PC-9 (cell line): ENCODE measurements around the gene PUS7L. TPM values are rescaled to one million over a fixed set of nuclear protein-coding genes. Genes with fewer than 3 reads are reported as not detected.
"Not testable (repeated sequence)": the region's sequence is repeated elsewhere in the genome, so short reads cannot be mapped to it uniquely, and the experiment has no call there.

Source experiments
- BruUV-seq: library from RNA; stranded (reverse); fragments of 400-500 nt; replicated peaks from 2 replicates; lab custom pipeline; 2021; lab: Mats Ljungman, UMichigan
- CTCF ChIA-PET: fragments of 300-600 bp; sonication (Branson Sonifier 250); formaldehyde crosslinking; loops from one replicate; lab custom pipeline; 2022; ENCODE audit warnings: antibody characterized with exemption; lab: Charles Lee
- POLR2A ChIA-PET: fragments of 300-600 bp; sonication (Branson Sonifier 250); formaldehyde crosslinking; loops from one replicate; lab custom pipeline; 2022; ENCODE audit warnings: antibody characterized with exemption; ENCODE audit not compliant: unreplicated experiment; lab: Charles Lee
- DNase-seq, 2 experiments: peaks; one replicate each; pipeline versions ENCODE4 v3.0.0 to v3.0.0-alpha.2; 2015 to 2022; ENCODE audit warnings: mixed read lengths in 1 of 2
- H2AFZ ChIP-seq: fragments of 200-600 bp; sonication (generic); 2 replicates; pipeline ENCODE4 v1.8.1; 2017; ENCODE audit warnings: antibody characterized with exemption
- H3F3A ChIP-seq: fragments of 200-600 bp; sonication (generic); 2 replicates; pipeline ENCODE4 v1.8.1; 2017; ENCODE audit warnings: antibody characterized with exemption, mild to moderate bottlenecking, low read depth; ENCODE audit not compliant: insufficient read depth
- H3K27ac ChIP-seq: fragments of 200-600 bp; sonication (generic); 2 replicates; pipeline ENCODE4 v1.6.1; 2016; ENCODE audit warnings: mixed run types
- H3K27me3 ChIP-seq: fragments of 200-600 bp; sonication (generic); 2 replicates; pipeline ENCODE4 v1.6.1; 2016; ENCODE audit warnings: low read depth, mixed run types; ENCODE audit not compliant: insufficient read depth
- H3K36me3 ChIP-seq: fragments of 200-600 bp; sonication (generic); 2 replicates; pipeline ENCODE4 v1.6.1; 2016; ENCODE audit warnings: low read depth, mixed run types
- H3K4me1 ChIP-seq: fragments of 200-600 bp; sonication (generic); replicated peaks from 2 replicates; pipeline ENCODE4 v1.6.1; 2016; ENCODE audit warnings: mixed run types; ENCODE audit not compliant: insufficient read depth
- H3K4me2 ChIP-seq: fragments of 200-600 bp; sonication (generic); 2 replicates; pipeline ENCODE4 v1.6.1; 2017; ENCODE audit warnings: mixed run types
- H3K4me3 ChIP-seq: fragments of 200-600 bp; sonication (generic); 2 replicates; pipeline ENCODE4 v1.6.1; 2016; ENCODE audit warnings: mixed run types
- H3K79me2 ChIP-seq: fragments of 200-600 bp; sonication (generic); 2 replicates; pipeline ENCODE4 v1.6.1; 2017; ENCODE audit warnings: low read depth, mixed run types
- H3K9me2 ChIP-seq: fragments of 200-600 bp; sonication (generic); 2 replicates; pipeline ENCODE4 v1.8.1; 2017; ENCODE audit warnings: mild to moderate bottlenecking; ENCODE audit not compliant: insufficient read depth
- H3K9me3 ChIP-seq: fragments of 200-600 bp; sonication (generic); 2 replicates; pipeline ENCODE4 v1.8.1; 2016; ENCODE audit warnings: low read depth; ENCODE audit not compliant: insufficient read depth
- H4K20me1 ChIP-seq: fragments of 200-600 bp; sonication (generic); 2 replicates; pipeline ENCODE4 v1.8.1; 2017; ENCODE audit not compliant: insufficient read depth
- EZH2 ChIP-seq: fragments of 200-600 bp; sonication (generic); IDR thresholded peaks from 2 replicates; pipeline ENCODE4 v1.8.0; 2017; ENCODE audit warnings: antibody characterized with exemption, low read depth
- intact Hi-C: fragments of 100-400 bp; cut with micrococcal nuclease; formaldehyde crosslinking; loops from one replicate; pipeline ENCODE4 v1.10.0; 2022; ENCODE audit not compliant: unreplicated experiment
- total RNA-seq: library from RNA; stranded (reverse); gene quantifications from 2 replicates; pipeline ENCODE4 v1.2.3, GENCODE V29; 2021
- TF ChIP-seq, protein P1 (sequence below): fragments of 200-600 bp; sonication (generic); conservative IDR thresholded peaks from 2 replicates; pipeline ENCODE4 v1.6.1; 2017; ENCODE audit warnings: mixed run types, antibody characterized with exemption, mild to moderate bottlenecking, moderate library complexity

PUS7L gene
- total RNA-seq, 1 experiment from 2014 or later: 15.7 TPM

DNA sequence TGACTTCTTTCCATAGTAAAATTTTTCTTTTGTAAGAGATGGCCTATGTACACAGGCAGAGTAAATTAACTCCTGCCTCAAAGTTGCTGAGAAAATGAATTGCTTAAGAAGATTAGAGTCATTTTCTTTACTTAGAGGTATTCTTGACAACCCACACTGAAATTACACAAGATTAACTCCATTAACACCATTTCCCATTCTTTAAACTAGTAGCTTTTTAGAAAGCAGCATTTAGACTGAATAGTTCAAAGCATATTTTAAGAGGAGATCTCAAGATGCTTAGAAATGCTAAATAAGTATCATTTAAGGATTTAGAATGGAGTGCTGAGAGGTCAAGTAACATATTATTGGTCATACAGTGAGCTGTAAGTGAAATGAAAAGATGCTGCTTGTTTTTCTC lies 35.5 kb downstream of the PUS7L start:
- H3K4me1 ChIP-seq: no peaks in the 10 kb centered on the region
- no peaks in the 10 kb centered on the region for H3K27me3 ChIP-seq
- no peak overlapping the region for H3K27ac ChIP-seq
- H2AFZ ChIP-seq: no peak overlapping the region
- BruUV-seq: no TSS peak
- H3K79me2 ChIP-seq: no peaks in the 10 kb centered on the region
- no peak for TF ChIP-seq EZH2
- TF ChIP-seq, protein P1, sequence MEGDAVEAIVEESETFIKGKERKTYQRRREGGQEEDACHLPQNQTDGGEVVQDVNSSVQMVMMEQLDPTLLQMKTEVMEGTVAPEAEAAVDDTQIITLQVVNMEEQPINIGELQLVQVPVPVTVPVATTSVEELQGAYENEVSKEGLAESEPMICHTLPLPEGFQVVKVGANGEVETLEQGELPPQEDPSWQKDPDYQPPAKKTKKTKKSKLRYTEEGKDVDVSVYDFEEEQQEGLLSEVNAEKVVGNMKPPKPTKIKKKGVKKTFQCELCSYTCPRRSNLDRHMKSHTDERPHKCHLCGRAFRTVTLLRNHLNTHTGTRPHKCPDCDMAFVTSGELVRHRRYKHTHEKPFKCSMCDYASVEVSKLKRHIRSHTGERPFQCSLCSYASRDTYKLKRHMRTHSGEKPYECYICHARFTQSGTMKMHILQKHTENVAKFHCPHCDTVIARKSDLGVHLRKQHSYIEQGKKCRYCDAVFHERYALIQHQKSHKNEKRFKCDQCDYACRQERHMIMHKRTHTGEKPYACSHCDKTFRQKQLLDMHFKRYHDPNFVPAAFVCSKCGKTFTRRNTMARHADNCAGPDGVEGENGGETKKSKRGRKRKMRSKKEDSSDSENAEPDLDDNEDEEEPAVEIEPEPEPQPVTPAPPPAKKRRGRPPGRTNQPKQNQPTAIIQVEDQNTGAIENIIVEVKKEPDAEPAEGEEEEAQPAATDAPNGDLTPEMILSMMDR: no peak
- peaks cover 4% of the 10 kb centered on the region; the same call in 1 of the 2 replicates for H3K36me3 ChIP-seq
- H3F3A ChIP-seq: no peaks in the 10 kb centered on the region
- no peak overlapping the region for H3K4me3 ChIP-seq
- 0 out of 2 replicates have a peak, but pooled peaks cover 3% of the 10 kb centered on the region for H3K9me2 ChIP-seq
- H3K9me3 ChIP-seq: no peaks in the 10 kb centered on the region; the same call in 1 of the 2 replicates
- DNase-seq: no peak
- ChIA-PET CTCF (no interaction called here), POLR2A (no interaction called here)
- no peak overlapping the region for H3K4me2 ChIP-seq
- H4K20me1 ChIP-seq: no peaks in the 10 kb centered on the region
- intact Hi-C loops: no loop called here

GRCh38 chr12:43722621-43723020 lies 36.0 kb downstream of the PUS7L start:
- Histone ChIP-seq H2AFZ (no peak overlapping the region), H3K4me3 (no peak overlapping the region), H3K4me1 (no peaks in the 10 kb centered on the region), H3K27me3 (no peaks in the 10 kb centered on the region), H3F3A (no peaks in the 10 kb centered on the region), H3K79me2 (no peaks in the 10 kb centered on the region), H3K9me2 (0 out of 2 replicates have a peak, but pooled peaks cover 3% of the 10 kb centered on the region), H3K36me3 (peaks cover 4% of the 10 kb centered on the region; the same call in 1 of the 2 replicates), H3K27ac (no peak overlapping the region), H3K4me2 (no peak overlapping the region), H4K20me1 (no peaks in the 10 kb centered on the region), H3K9me3 (no peaks in the 10 kb centered on the region; the same call in 1 of the 2 replicates)
- intact Hi-C loops: no loop called here
- no peak for DNase-seq
- BruUV-seq: no TSS peak
- POLR2A ChIA-PET: no interaction called here
- CTCF ChIA-PET: no interaction called here
- TF ChIP-seq, protein P1: no peak
- TF ChIP-seq EZH2: no peak

GRCh38 chr12:43711348-43711747 lies 47.2 kb downstream of the PUS7L start:
- Histone ChIP-seq H2AFZ (no peak overlapping the region), H3K9me3 (no peaks in the 10 kb centered on the region), H3K27me3 (no peaks in the 10 kb centered on the region), H3K4me3 (no peak overlapping the region), H3K27ac (no peak overlapping the region), H3K79me2 (no peaks in the 10 kb centered on the region), H4K20me1 (no peaks in the 10 kb centered on the region), H3K4me1 (no peaks in the 10 kb centered on the region), H3K4me2 (no peak overlapping the region), H3K36me3 (no peaks in the 10 kb centered on the region), H3F3A (no peaks in the 10 kb centered on the region), H3K9me2 (no peaks in the 10 kb centered on the region)
- intact Hi-C loops: no loop called here
- POLR2A ChIA-PET: no interaction called here
- TF ChIP-seq EZH2: no peak
- TF ChIP-seq, protein P1: no peak
- no peak for DNase-seq
- no TSS peak for BruUV-seq
- CTCF ChIA-PET: no interaction called here

- BruUV-seq, DNase-seq, H3K36me3 ChIP-seq, H3K4me1 ChIP-seq, intact Hi-C loops, H4K20me1 ChIP-seq, H3K27me3 ChIP-seq, H3K4me3 ChIP-seq, H2AFZ ChIP-seq, POLR2A ChIA-PET, H3K4me2 ChIP-seq, H3K27ac ChIP-seq, H3K9me2 ChIP-seq, H3K9me3 ChIP-seq, CTCF ChIA-PET, H3F3A ChIP-seq, H3K79me2 ChIP-seq: not testable (repeated sequence)
Measured at GRCh38 chr12:43703772-43704171, 54.8 kb downstream of the PUS7L start.

- H3K27ac ChIP-seq, H3K4me3 ChIP-seq, H3K9me2 ChIP-seq, H3K79me2 ChIP-seq, H4K20me1 ChIP-seq, BruUV-seq, H3K9me3 ChIP-seq, H3K4me1 ChIP-seq, H3K36me3 ChIP-seq, DNase-seq, H3K4me2 ChIP-seq, H3K27me3 ChIP-seq, CTCF ChIA-PET, H2AFZ ChIP-seq, H3F3A ChIP-seq, intact Hi-C loops, POLR2A ChIA-PET: not testable (repeated sequence)
Measured at GRCh38 chr12:43701194-43701593, 57.4 kb downstream of the PUS7L start.
